ENCODE data around the gene MLX. TPM values are rescaled to one million over a fixed set of nuclear protein-coding genes. Genes with fewer than 3 reads are reported as not detected.

The MLX gene
- total RNA-seq, 3 donors from 2014 or later (not counting 1 experiment from before 2014, with no cell fraction given) = 38.9 to 58.2 (median 42.6) TPM

DNA sequence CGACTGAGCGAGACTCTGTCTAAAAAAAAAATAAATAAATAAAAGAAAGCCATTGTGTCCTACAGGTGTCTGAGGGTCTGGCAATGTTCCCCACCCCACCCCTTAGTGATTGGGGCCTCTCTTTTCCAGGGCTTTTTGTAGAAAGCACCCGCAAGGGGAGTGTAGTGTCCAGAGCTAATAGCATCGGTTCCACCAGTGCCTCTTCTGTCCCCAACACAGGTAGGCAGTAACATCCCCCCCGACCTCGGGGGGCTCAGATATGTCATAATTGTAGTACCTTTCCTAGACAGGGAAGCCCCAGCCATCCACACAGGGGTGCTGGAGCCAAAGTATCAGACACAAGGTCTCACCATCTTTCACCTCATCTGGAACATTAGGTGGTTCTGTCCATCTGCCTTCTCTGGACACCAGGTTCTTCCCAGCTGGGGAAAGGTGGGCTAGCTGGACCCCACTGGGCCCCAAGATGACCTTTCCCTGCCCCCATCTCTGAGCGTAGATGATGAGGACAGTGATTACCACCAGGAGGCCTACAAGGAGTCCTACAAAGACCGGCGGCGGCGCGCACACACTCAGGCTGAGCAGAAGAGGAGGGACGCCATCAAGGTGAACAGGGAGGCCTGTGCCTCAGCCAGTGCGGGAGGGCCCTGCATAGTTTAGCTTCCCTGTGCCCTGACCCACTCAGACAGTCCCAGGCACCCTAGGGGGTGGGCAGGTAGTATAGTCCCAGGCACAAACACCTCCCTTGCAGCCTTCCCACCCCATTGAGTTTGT, 1.6 kb downstream of the MLX start:
- H3K4me3 Mint-ChIP-seq = peak overlapping the region; percentile 92
- peaks cover 34 to 35% of the 10 kb centered on the region in 2 donors for H3K4me1 Mint-ChIP-seq
- WGBS (ENCODE audit: insufficient coverage) = 92% methylated on average over 14 of the region's 14 CpGs
- Histone ChIP-seq H3K36me3 (ENCODE audit: control insufficient read depth, insufficient read depth, low read length) (peaks cover 68% of the 10 kb centered on the region), H3K4me1 (ENCODE audit: control insufficient read depth, insufficient read depth, low read length) (peaks cover 35% of the 10 kb centered on the region), H3K9me3 (ENCODE audit: control insufficient read depth, insufficient read depth, low read length) (no peaks in the 10 kb centered on the region), H3K27ac (ENCODE audit: low read length) (no peak overlapping the region), H3K27me3 (ENCODE audit: control insufficient read depth, insufficient read depth, low read length) (no peaks in the 10 kb centered on the region), H3K4me3 (ENCODE audit: low read length) (no peak overlapping the region)
- intact Hi-C loops (cut with micrococcal nuclease) = loop anchor here (5.0 kb wide), 1 partner anchor 39 kb away; the partner anchor contains the start of genes RETREG3 and TUBG1
- no peaks in the 10 kb centered on the region for H3K27me3 Mint-ChIP-seq (ENCODE audit: low read depth in 2 of 2)
- DNase-seq (no peak), ATAC-seq (no peak)
- no peaks in the 10 kb centered on the region for H3K9me3 Mint-ChIP-seq
- peaks cover 7% of the 10 kb centered on the region for H3K36me3 Mint-ChIP-seq
- TF ChIP-seq, protein P1, sequence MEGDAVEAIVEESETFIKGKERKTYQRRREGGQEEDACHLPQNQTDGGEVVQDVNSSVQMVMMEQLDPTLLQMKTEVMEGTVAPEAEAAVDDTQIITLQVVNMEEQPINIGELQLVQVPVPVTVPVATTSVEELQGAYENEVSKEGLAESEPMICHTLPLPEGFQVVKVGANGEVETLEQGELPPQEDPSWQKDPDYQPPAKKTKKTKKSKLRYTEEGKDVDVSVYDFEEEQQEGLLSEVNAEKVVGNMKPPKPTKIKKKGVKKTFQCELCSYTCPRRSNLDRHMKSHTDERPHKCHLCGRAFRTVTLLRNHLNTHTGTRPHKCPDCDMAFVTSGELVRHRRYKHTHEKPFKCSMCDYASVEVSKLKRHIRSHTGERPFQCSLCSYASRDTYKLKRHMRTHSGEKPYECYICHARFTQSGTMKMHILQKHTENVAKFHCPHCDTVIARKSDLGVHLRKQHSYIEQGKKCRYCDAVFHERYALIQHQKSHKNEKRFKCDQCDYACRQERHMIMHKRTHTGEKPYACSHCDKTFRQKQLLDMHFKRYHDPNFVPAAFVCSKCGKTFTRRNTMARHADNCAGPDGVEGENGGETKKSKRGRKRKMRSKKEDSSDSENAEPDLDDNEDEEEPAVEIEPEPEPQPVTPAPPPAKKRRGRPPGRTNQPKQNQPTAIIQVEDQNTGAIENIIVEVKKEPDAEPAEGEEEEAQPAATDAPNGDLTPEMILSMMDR (IDR thresholded peaks at IDR 0.05) = no peak
- peak overlapping the region; percentile 33 to 85 for H3K27ac Mint-ChIP-seq

DNA sequence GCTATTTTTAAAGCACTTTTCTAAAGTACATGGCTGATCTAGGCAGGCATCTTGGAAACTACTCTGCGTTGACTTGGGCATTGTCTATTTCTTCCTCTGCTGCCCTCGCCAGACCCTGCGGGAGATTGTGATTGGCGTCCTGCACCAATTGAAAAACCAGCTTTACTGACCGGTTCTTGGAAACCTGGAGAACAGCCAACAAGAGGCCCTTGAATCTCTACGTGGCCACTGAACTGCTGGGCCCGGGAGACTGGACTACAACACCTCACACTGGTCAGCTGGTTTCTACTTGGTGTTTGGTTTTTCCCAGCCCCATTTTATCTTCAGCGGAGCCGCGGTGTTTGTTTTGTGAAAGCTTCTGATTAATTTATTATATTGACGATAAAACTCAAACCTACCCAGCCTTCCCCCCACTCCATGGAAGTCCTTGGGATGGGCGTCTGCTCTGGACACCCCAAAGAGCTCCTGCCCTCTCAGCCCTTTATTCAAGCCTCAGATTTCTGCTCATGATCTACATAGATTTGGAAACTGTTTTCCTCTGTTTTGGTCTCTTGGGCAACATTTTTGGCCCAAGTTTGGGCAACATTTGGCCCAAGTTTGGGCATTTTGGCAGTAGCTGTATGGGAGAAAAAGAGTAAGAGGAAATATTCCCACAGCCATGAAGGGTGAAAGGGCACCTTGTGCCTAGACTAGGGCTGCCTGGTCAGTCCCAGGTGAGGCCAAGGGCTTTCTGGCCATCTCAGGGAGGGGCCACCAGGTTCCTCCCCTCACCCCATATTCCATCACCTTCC, 4.7 kb downstream of the MLX start:
- 97% methylated on average over 8 of the region's 12 CpGs for WGBS (ENCODE audit: insufficient coverage)
- Mint-ChIP-seq H3K4me1 (peaks cover 33% of the 10 kb centered on the region in 2 donors), H3K27ac (no peak overlapping the region), H3K4me3 (no peak overlapping the region), H3K9me3 (no peaks in the 10 kb centered on the region), H3K36me3 (peaks cover 11% of the 10 kb centered on the region), H3K27me3 (ENCODE audit: low read depth in 2 of 2) (no peaks in the 10 kb centered on the region)
- H3K27ac ChIP-seq (ENCODE audit: low read length) = no peak overlapping the region
- peaks cover 15% of the 10 kb centered on the region for H3K4me1 ChIP-seq (ENCODE audit: control insufficient read depth, insufficient read depth, low read length)
- no peak overlapping the region for H3K4me3 ChIP-seq (ENCODE audit: low read length)
- ATAC-seq (no peak), DNase-seq (no peak)
- no peaks in the 10 kb centered on the region for H3K9me3 ChIP-seq (ENCODE audit: control insufficient read depth, insufficient read depth, low read length)
- peaks cover 57% of the 10 kb centered on the region for H3K36me3 ChIP-seq (ENCODE audit: control insufficient read depth, insufficient read depth, low read length)
- intact Hi-C loops (cut with micrococcal nuclease) = no loop called here
- no peaks in the 10 kb centered on the region for H3K27me3 ChIP-seq (ENCODE audit: control insufficient read depth, insufficient read depth, low read length)
- TF ChIP-seq, protein P1 (IDR thresholded peaks at IDR 0.05) = no peak

DNA sequence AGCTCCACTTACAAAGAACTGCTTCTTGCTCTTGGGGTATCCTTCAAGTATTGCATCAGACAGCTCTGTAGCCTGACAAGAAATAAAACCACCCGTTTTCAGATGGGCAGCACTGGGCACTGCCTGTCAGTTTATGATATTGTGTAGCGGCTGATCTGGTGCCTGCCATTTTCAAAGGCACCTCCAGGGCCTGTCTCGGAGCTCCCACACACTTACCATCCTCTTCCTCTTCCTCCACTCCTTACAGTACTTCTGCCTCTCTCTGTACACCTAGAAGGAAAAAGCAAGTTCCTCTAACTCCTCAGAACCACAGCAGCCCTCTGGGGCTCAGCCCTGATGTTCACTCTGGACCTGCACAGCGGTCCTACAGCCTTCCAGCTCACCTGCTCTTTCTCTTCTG, 6.2 kb downstream of the MLX start:
- peak overlapping the region in 1 of 2 donors; percentile 50 for H3K27ac Mint-ChIP-seq
- DNase-seq (no peak), ATAC-seq (no peak)
- no peaks in the 10 kb centered on the region for H3K9me3 Mint-ChIP-seq
- H3K27ac ChIP-seq (ENCODE audit: low read length) = no peak overlapping the region
- H3K27me3 ChIP-seq (ENCODE audit: control insufficient read depth, insufficient read depth, low read length) = no peaks in the 10 kb centered on the region
- peaks cover 11% of the 10 kb centered on the region for H3K36me3 Mint-ChIP-seq
- H3K4me1 Mint-ChIP-seq = peaks cover 33 to 38% of the 10 kb centered on the region in 2 donors
- WGBS (ENCODE audit: insufficient coverage) = 88% methylated on average over 4 of the region's 4 CpGs
- no peak overlapping the region for H3K4me3 Mint-ChIP-seq
- TF ChIP-seq, protein P1 (IDR thresholded peaks at IDR 0.05) = no peak
- peaks cover 57% of the 10 kb centered on the region for H3K36me3 ChIP-seq (ENCODE audit: control insufficient read depth, insufficient read depth, low read length)
- H3K9me3 ChIP-seq (ENCODE audit: control insufficient read depth, insufficient read depth, low read length) = no peaks in the 10 kb centered on the region
- H3K27me3 Mint-ChIP-seq (ENCODE audit: low read depth in 2 of 2) = no peaks in the 10 kb centered on the region
- intact Hi-C loops (cut with micrococcal nuclease) = no loop called here
- no peak overlapping the region for H3K4me3 ChIP-seq (ENCODE audit: low read length)
- peaks cover 15% of the 10 kb centered on the region for H3K4me1 ChIP-seq (ENCODE audit: control insufficient read depth, insufficient read depth, low read length)

Measured in natural killer cell (primary cell).